ENCODE data around the gene CLHC1.

DNA sequence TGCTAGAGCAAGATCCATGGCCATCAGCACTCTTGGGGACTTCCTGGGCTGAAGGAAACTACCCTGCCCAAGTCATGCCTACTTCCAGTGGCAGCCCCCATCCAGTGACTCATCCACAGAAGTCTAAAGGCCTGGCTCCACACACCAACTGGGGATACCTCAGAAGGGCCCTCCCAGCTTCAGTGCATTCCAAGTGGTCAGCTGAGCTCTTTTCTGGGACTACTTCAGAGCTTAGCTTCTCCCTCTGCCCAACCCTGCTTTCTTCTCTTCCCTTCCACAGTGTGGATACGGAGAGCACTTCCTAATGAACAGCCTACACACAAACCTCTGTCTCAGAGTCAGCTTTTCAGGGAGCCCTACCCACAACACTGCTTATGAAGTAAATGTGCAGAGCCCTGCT is 66.5 kb downstream of the CLHC1 start:
- TF ChIP-seq, protein P1, sequence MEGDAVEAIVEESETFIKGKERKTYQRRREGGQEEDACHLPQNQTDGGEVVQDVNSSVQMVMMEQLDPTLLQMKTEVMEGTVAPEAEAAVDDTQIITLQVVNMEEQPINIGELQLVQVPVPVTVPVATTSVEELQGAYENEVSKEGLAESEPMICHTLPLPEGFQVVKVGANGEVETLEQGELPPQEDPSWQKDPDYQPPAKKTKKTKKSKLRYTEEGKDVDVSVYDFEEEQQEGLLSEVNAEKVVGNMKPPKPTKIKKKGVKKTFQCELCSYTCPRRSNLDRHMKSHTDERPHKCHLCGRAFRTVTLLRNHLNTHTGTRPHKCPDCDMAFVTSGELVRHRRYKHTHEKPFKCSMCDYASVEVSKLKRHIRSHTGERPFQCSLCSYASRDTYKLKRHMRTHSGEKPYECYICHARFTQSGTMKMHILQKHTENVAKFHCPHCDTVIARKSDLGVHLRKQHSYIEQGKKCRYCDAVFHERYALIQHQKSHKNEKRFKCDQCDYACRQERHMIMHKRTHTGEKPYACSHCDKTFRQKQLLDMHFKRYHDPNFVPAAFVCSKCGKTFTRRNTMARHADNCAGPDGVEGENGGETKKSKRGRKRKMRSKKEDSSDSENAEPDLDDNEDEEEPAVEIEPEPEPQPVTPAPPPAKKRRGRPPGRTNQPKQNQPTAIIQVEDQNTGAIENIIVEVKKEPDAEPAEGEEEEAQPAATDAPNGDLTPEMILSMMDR (IDR thresholded peaks at IDR 0.05; ENCODE audit: low read length), result no peak
- no peak for TF ChIP-seq EZH2 (IDR thresholded peaks at IDR 0.05; ENCODE audit: borderline replicate concordance, low read length)

All from OCI-LY1 (cell line).